Chondrocyte (in vitro differentiated cells): ENCODE data around the gene DLGAP3. TPM values are rescaled to one million over a fixed set of nuclear protein-coding genes. Genes with fewer than 3 reads are reported as not detected.

Experiments used
- DNase-seq: peaks from one replicate; pipeline ENCODE4 v3.0.0; 2021; ENCODE audit warnings: mixed read lengths, low spot score
- H3K27ac Mint-ChIP-seq: one replicate; pipeline ENCODE4 v1.8.0; 2021; ENCODE audit warnings: mild to moderate bottlenecking, moderate library complexity, mixed read lengths; ENCODE audit not compliant: unreplicated experiment
- H3K27me3 Mint-ChIP-seq: 2 replicates; pipeline ENCODE4 v1.8.0; 2021; ENCODE audit warnings: low read depth, mixed read lengths
- H3K36me3 Mint-ChIP-seq: 2 replicates; pipeline ENCODE4 v1.8.0; 2021; ENCODE audit warnings: low read depth, mixed read lengths
- H3K4me1 Mint-ChIP-seq: 2 replicates; pipeline ENCODE4 v1.8.0; 2021; ENCODE audit warnings: low read depth, mild to moderate bottlenecking, mixed read lengths
- H3K4me3 Mint-ChIP-seq: one replicate; pipeline ENCODE4 v1.8.0; 2021; ENCODE audit warnings: mild to moderate bottlenecking, moderate library complexity, mixed read lengths; ENCODE audit not compliant: unreplicated experiment
- H3K9me3 Mint-ChIP-seq: 2 replicates; pipeline ENCODE4 v1.8.0; 2021; ENCODE audit warnings: low read depth, mixed read lengths
- total RNA-seq: library from RNA; stranded (reverse); gene quantifications from 3 replicates; pipeline ENCODE4 v1.2.1, GENCODE V29; 2021
- TF ChIP-seq, protein P1 (sequence below): fragments of 200-600 bp; sonication (generic); IDR thresholded peaks from 2 replicates; pipeline ENCODE4 v1.5.0; 2021; ENCODE audit warnings: antibody characterized with exemption, mild to moderate bottlenecking, moderate library complexity

DLGAP3 gene
- total RNA-seq, 1 donor from 2014 or later: 0.22 TPM

DNA sequence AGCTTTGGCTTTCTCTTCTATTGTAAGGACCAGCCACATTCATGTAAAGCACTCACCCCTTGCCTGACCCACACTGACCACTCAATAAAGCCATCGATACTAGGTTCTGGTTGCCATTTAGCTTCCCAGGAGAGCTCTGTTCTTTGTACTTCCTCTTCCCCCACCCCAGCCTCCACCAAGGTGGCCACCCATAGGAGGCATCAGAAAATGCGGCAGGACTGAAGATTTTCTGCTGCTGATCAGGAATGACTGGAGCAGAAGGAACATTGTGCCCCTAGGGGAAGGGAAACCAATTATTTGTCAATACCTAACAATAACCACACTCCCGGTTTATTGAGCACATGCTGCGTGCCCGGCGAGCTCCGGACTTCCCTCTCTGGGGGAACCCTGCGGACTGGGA lies 64.7 kb downstream of the DLGAP3 start:
- TF ChIP-seq, protein P1, sequence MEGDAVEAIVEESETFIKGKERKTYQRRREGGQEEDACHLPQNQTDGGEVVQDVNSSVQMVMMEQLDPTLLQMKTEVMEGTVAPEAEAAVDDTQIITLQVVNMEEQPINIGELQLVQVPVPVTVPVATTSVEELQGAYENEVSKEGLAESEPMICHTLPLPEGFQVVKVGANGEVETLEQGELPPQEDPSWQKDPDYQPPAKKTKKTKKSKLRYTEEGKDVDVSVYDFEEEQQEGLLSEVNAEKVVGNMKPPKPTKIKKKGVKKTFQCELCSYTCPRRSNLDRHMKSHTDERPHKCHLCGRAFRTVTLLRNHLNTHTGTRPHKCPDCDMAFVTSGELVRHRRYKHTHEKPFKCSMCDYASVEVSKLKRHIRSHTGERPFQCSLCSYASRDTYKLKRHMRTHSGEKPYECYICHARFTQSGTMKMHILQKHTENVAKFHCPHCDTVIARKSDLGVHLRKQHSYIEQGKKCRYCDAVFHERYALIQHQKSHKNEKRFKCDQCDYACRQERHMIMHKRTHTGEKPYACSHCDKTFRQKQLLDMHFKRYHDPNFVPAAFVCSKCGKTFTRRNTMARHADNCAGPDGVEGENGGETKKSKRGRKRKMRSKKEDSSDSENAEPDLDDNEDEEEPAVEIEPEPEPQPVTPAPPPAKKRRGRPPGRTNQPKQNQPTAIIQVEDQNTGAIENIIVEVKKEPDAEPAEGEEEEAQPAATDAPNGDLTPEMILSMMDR: no peak
- Mint-ChIP-seq H3K4me3 (peak overlapping the region; percentile 28), H3K9me3 (no peaks in the 10 kb centered on the region), H3K27me3 (peaks cover 15% of the 10 kb centered on the region), H3K4me1 (peaks cover 3% of the 10 kb centered on the region), H3K27ac (no peak overlapping the region), H3K36me3 (no peaks in the 10 kb centered on the region)
- no peak for DNase-seq

DNA sequence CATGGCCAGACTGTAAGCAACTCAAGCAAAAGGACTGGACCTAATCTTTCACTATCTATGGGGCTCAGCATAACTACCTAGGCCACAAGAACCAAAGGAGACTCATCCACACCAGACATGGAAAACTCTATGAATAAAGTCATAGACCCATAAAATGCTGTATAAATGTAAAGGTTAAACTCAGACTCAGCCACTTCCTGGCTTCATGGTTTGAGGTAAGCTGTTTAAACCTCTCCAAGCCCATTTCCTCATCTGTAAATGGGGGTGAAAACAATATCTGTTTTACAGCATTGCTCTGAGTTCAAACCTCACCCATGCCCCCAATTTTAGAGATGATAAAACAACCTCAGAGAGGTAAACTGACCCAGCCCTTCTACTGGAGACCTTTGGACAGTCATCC lies 65.9 kb downstream of the DLGAP3 start:
- peaks cover 15% of the 10 kb centered on the region for H3K27me3 Mint-ChIP-seq

DNA sequence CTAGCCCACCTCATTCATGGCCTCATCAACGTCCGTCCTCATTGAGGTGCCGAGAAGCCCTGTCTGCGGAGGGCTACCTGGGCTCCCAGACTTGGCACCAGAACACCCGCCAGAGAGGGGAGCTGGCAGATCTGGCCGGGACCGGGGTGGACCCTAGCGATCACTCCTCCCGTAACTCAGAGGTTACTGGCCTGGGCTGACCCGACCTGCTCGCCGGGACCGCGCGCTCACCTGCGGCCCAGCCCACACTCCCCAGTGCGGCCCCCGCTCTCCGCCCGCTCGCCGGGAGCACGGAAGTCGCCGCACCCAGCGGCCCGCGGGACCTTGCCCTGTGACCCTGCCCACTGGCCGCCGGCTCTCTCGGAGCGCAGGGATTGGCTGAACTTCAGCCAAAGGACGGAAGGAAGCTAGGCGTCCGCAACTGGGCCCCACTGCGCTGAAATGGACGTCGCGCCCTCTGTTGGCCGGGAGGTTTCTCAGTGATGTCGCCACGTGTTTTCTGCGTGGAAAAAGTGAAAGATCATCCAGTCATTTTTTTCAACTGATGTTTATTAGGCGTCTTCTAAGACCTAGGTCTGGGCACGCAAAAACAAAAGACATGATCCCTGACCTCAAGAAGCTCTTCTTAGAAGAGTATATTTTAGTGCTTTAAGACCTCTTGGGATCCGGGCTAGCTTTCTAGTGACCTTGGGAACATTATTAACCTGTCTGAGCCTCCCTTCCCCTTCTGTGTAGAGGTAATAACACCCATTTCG lies 69.8 kb downstream of the DLGAP3 start, which contains the start of gene SMIM12:
Gene SMIM12 (minus strand): TSS at position 304 of the 755 bp plus-strand sequence. CDS start 3,772 bp downstream, outside the sequence.
- Mint-ChIP-seq H3K27me3 (peaks cover 9% of the 10 kb centered on the region), H3K9me3 (no peaks in the 10 kb centered on the region), H3K4me3 (peak within 1 kb of the TSS; percentile 99), H3K36me3 (peaks cover 2% of the 10 kb centered on the region), H3K4me1 (peaks cover 29% of the 10 kb centered on the region), H3K27ac (peak within 1 kb of the TSS; percentile 95)
- TF ChIP-seq, protein P1: peak; percentile 95
- no peak for DNase-seq

More for the DNA sequence above, 65.9 kb downstream of the DLGAP3 start:
- Mint-ChIP-seq H3K4me3 (no peak overlapping the region), H3K4me1 (peaks cover 10% of the 10 kb centered on the region), H3K36me3 (no peaks in the 10 kb centered on the region), H3K27ac (no peak overlapping the region), H3K9me3 (no peaks in the 10 kb centered on the region)
- TF ChIP-seq, protein P1: no peak
- DNase-seq: no peak

DNA sequence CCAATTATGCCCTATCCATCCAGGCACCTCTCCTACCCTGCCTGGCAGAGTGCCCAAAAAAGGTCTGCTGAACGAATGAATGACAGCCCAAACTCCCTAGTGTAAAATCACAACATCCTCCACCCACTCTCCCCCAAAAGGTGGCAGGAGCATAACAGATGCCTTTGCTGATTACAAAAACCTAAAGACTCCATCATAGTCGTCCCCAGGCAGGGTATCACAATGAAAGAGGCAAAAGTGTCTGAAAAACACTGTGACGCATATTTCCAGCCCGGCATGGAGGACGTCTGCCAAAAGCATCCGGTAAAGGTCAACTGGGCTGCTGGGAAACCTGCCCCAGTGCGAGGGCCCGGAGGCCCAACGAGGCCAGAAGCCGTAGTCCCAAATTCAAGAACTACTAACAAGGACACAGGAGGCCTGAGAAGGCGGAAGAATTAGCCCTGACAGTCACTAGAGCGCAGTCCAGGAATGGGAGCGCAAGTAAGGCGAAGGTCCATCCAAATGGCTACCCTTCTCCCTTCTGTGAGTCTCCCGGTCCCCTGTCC lies 70.5 kb downstream of the DLGAP3 start:
- TF ChIP-seq, protein P1: no peak
- Mint-ChIP-seq H3K4me1 (peaks cover 29% of the 10 kb centered on the region), H3K9me3 (no peaks in the 10 kb centered on the region), H3K4me3 (peak overlapping the region; percentile 99), H3K27me3 (peaks cover 9% of the 10 kb centered on the region), H3K36me3 (peaks cover 4% of the 10 kb centered on the region), H3K27ac (peak overlapping the region; percentile 95)
- no peak for DNase-seq

DNA sequence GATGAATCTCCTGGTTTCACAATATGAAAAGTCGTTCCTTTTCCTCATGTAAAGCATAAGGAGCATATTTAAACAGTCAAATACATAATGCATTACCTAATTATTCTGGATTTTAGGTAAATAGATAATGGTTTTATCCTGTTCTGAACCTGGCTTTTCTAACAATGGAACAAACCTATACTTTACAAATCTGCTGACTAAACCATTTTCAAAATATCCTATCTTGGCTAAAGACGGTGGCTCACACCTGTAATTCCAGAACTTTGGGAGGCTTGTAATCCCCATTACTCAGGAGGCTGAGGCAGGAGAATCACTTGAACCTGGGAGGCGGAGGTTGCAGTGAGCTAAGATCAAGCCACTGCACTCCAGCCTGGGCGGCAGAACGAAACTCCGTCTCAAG lies 72.8 kb downstream of the DLGAP3 start:
- Mint-ChIP-seq H3K36me3 (peaks cover 4% of the 10 kb centered on the region), H3K4me3 (no peak overlapping the region), H3K27ac (no peak overlapping the region), H3K9me3 (no peaks in the 10 kb centered on the region), H3K4me1 (peaks cover 47% of the 10 kb centered on the region), H3K27me3 (peaks cover under 1% of the 10 kb centered on the region)
- no peak for DNase-seq
- TF ChIP-seq, protein P1: no peak
